GM19193 (cell line): Measurements from ENCODE around the gene SLC43A1.

Source experiments
- POLR2A ChIP-seq: IDR thresholded peaks from 4 replicates; pipeline ENCODE4 v1.6.1; 2011; ENCODE audit not compliant: insufficient read depth, insufficient read length; ENCODE audit errors: extremely low read depth

Gene SLC43A1

DNA sequence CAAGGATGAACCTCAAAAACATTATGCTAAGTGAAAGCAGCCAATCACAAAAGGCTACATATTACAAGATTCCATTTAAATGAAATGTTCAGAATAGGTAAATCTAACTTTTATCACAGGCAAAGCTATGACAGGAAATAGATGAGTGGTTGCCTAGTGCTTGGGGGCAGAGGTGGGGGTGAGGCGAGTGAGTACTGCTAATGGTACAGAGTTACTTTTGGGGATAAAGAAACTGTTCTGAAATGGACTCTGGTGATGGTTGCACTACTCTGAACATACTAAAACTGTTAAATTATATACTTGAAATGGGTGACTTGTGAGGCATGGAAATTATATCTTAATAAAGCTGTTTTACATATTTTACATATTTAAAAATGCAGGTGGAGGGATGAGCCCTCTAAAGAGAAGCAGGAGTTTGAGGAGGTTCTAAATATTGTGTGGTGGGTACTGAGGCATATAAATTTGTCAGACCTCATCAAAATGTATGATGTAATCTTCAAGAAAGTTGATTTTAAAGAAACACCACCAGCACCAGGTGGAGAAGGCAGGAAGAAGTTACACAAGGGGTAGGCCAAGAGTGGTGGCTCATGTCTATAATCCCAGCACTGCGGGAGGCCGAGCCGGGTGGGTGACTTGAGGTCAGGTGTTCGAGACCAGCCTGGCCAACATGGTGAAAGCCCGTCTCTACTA lies 3.6 kb downstream of the SLC43A1 start:
- no peak for TF ChIP-seq POLR2A

DNA sequence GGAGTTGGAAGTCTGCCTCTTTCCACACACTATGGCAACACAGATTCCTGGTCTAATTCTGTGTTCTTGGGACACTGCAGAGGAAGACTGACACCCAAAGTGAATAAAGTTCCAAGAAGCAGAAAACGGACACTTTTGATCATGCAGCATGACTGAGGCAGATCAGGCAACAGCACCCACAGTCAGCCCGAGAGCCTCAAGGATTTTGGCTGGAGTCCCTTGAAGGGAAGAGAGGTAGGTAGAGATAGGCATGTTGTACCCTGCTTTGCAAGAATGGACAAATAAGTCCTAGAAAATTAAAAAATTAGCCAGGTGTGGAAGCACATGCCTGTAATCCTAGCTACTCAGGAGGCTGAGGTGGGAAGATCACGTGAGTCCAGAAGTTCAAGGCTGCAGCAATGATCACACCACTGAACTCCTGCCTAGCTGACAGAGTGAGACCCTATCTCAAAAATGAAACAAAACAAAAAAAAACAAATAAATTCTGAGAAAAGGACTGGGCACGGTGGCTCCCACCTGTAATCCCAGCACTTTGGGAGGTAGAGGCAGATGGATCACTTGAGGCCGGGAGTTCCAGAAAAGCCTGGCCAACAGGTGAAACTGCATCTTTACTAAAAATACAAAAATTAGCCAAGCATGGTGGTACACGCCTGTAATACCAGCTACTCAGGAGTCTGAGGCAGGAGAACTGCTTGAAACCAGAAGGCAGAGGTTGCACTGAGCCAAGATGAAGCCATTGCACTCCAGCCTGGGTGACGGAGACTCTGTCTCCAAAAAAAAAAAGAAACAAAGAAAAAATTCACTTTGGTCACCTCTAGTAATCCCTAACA lies 6.9 kb downstream of the SLC43A1 start:
- no peak for TF ChIP-seq POLR2A

DNA sequence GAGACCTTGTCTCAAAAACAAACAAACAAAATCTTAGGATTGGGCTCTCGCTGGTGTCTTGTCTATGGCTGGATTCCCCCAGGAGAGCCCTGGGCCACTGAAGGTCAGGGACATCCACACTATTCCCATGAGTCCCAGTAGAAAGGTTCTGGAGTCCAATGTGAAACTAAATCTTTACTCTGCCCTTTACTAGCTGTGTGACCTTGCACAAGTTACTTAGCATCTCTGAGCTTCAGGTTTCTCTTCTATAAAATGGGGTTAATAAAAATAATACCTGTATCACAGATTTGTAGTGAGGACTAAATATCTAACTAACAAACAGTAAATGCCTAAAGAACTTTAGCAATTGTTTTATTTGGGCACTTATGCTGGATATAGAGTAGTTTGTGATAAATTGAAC lies 9.0 kb downstream of the SLC43A1 start:
- TF ChIP-seq POLR2A: no peak

DNA sequence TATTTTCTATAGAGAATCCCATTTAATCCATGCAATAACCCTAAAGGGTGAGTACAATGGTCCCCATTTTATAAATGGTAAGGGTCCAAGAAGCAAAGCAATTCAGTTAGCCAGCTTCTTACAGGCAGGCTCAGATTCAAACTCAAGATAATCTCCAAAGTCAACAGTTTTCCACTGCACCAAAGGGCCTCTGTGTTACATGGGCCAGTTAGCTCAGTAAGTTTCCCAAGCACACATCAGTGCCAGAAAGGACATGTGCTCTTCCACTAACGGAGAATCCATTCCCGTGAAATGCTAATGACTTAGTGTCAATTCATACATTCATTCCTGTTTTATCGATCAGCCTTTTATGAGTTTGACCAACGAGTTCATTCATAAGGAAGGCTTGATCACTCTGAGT lies 11.0 kb downstream of the SLC43A1 start:
- TF ChIP-seq POLR2A: no peak

DNA sequence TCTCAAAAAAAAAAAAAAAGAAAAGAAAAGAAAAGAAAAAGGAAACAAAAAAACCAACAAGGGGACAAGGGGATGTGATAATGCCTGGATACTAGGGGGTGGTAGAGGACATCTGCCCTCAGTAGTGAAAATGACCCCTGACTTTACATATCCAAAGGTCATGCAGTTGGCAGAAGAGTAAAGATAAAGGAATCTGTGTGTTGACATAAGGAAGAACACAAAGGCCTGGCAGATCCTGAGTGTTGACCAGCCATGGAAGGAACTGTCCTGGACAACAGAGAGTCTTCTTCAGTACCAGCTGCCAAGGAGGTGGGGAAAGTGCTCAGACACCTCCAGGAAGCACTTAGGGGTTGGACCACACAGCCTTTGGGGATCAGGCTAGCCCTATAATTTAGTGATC lies 12.6 kb downstream of the SLC43A1 start:
- no peak for TF ChIP-seq POLR2A

DNA sequence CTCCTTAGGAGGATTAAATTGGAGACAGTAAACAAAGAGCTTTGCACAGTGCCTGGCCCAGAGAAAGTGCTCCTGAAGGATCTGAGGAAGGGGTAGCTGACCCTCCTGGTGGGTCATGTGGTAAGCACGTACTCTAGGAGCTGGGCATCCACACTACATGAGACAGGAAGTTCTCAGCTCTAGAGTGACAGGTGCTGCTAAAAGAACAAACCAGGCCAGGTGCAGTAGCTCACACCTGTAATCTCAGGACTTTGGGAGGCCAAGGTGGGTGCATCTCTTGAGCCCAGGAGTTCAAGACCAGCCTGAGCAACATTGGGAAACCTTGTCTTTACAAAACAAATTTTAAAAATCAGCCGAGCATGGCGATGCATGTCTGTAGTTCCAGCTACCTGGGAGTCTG lies 13.1 kb downstream of the SLC43A1 start:
- TF ChIP-seq POLR2A: no peak

DNA sequence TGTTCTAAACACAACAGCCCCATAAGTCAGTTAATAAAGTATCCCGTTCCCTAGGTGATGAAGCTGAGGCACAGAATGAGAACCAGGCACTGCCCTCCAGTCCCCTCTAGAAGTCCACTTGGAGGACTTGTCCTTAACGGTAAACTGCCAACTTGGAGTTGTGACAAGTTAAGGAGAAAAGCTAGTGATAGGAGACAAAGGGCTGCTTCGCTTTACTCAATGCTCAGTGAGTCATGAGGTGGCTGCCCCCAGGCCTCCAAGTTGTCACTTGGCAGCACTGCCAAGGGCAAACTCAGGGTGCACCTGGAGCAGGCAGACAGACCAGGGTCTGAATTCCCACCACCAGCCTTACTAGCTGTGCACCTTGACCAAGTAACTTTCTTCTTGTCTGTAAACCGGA lies 13.5 kb downstream of the SLC43A1 start:
- TF ChIP-seq POLR2A: no peak

DNA sequence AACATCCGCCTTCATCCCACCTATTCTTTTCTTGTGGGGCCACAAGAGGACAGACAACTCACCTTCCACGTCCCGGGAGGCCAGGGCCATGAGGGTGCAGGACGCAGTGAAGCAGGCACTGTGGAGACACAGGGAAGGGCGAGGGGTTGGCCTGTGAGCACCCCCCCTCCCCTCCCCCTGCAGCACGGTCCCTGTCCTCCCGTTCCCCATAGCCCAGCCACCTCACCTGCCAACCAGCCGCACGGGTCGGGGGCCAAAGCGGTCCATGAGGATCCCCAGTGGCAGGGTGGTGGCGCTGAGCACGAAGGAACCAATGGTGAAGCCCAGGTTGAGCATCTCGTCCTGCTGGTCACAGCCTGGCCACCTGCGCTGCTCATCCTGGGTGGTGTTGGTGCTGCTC lies 14.6 kb downstream of the SLC43A1 start:
- no peak for TF ChIP-seq POLR2A

DNA sequence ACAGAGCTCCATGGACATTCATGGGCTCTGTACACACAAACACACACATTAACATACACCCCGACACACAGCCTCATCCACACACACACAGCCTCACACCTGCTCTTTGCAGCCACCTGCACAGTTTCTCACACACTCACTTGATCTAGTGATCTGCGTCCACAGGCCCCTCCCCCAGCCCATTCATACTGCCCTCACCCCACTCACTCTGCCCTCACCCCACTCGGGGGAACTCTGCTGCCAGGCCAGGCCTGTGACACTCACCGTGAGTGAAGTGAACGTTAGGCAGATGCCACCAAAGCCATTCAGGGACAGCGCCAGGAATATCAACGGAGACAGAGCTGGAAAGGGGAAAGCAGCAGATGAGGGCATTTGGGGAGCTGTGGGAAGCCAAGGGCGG lies 15.0 kb downstream of the SLC43A1 start:
- TF ChIP-seq POLR2A: no peak

DNA sequence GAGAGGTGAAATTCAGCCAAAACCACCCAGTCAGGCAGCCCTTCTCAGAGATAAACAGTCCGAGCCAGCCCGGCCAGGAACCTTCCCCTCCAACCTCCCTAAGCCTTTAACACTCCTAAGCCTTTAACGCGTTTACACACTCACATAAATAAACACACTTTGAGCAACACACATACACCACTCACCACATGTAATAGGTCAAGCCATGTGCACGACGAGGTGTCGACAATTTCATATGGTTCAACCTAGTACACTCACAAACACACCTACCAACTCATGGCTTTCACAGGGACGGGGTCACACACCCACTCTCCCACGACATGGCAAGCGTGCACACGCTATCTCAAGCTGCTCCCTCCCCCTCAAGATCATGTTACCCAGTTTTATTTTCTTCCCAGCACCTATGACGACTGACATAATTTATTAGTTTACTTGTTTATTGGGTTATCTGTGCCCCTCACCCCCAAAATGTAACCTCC lies 15.5 kb downstream of the SLC43A1 start:
- TF ChIP-seq POLR2A: no peak

DNA sequence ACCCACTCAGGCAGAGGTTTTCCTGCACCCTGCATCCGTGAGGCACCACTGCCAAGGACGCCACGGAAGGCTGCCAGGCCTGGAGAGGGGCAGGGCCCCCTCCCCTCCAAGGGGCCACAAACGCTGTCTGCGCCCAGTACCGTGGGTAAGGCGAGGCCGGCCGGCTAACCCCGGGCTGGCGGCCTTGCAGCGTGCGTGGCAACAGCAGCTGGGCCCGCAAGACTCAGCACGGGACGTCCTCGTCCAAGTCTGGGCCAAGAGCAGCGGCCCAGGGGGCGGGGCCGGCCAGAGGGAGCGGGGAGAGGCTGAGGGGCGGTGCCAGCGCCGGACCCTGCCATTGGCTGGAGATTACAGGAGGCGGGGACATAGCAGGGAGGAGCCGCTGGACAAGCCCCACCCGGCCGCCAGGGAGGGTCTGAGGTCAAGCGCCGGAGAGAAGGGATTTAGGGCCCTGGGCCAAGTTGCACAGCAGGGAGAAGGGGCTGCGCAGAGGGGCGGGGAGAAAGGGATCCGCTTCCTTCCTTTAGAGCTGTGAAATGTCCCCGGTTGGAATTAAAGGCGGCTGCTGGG lies 16.0 kb downstream of the SLC43A1 start:
- TF ChIP-seq POLR2A: no peak

DNA sequence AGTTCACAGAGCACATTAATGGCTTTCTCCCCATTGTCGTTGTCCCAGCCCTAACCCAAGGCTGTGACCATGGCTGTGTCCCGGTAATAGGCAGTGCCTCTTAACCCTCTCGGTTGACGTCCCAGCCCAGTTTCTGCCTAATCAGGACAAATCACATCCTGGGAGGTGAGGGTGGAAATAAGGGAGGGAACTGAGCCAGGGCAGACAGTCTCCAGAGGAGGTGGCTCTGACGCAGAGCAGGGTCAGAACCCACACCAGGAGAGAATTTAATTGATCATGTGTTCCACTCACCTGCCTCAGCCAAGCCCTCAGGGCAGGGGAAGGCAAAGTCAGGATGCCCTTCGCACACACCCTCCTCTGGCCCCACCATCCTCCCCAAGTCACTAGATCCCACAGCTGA lies 17.0 kb downstream of the SLC43A1 start:
- no peak for TF ChIP-seq POLR2A

DNA sequence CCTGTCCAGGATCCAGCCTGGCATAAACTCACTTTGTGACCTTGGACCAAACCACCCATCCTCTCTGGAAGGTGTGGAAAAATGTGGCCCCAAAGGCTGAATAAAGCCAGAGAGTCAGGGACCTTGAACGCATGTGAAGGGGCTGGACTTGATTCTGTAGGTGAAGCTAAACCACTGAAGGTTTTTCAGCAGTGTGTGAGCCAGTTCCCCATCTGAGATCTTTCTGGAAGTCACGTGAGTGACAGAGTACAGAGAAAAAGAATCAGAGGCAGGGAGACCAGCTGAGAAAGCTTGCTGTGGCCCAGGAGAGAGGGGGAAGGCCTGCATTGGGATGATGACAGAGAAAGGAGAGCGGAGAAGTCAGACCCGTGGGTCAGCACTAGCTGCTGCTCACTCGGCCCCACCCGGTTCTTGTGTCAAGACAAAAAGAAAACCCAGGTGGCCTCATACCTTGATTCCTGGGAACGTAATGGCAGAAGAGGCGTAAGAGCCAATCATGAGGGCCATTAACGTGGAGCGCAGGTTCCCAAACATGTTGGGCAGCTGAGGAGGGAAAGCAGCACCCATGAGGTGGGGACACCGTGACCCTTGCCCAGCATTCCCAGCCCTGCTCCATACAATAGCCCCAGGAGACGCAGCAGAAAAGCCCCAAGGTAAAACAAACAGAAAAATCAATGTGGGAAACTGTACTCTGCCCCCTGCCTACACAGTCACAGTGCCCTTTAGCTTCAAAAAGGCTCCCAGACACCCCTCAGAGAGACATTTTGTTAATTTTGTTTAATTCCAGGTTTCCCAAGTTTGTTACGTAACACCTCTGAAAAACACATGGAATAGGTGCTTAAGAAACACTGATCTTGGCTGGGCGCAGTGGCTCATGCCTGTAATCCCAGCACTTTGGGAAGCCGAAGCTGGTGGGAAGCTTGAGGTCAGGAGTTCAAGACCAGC lies 17.9 kb downstream of the SLC43A1 start:
- TF ChIP-seq POLR2A: no peak

DNA sequence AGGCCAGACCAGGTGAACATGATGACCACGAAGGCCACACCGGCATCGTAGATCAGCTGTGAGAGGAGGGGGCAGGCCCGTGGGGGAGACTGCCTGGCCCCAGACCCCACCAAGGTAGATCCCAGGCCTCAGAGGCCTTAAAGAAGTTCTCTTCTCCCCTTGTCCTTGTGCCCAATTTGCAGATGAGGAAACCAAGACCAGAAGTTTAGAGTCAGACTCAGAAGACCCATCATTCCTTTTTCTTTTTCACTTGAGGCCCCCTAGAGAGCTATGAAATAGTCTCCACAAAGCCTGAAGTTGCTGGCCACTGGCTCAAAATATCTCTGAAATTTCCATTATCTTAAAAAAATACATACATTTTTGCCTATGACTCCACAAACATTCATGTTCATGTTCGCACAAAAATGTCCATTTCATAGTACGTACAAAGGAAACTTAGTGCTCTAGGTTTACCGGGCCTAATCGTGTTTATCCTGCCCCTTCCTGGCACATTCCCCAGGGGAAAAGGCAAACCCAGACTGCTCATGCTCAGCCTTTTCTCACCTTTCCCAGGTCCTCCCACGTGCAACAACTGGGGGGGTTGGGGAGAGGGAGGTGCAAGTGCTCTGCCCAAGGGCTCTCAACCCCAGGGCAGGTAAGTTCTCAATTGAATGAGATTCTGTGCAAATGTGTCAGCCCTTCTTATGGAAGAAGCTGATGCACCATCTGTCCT lies 19.2 kb downstream of the SLC43A1 start:
- no peak for TF ChIP-seq POLR2A
